IMR-90 (cell line): ENCODE results near the gene JMJD1C. TPM values are rescaled to one million over a fixed set of nuclear protein-coding genes. Genes with fewer than 3 reads are reported as not detected.

Source experiments
- ATAC-seq: fragments of 200-7000 bp; cut with Tn5 transposase; 2 replicates; pipeline ENCODE4 v1.9.1; 2020; ENCODE audit warnings: low read depth, mild to moderate bottlenecking, moderate library complexity
- BruUV-seq: library from RNA; stranded (reverse); fragments of 400-500 nt; replicated peaks from 2 replicates; lab custom pipeline; 2021; lab: Mats Ljungman, UMichigan
- CTCF ChIA-PET: fragments of 300-600 bp; formaldehyde crosslinking; extraction: SDS; loops from one replicate; lab custom pipeline; 2021; ENCODE audit warnings: antibody characterized with exemption; lab: Yijun Ruan, JAX
- POLR2A ChIA-PET: fragments of 300-600 bp; sonication (Branson Sonifier 250); formaldehyde crosslinking; loops from one replicate; lab custom pipeline; 2022; ENCODE audit warnings: antibody characterized with exemption; ENCODE audit not compliant: unreplicated experiment; lab: Charles Lee
- DNase-seq: peaks from one replicate; pipeline ENCODE4 v3.0.0; 2013
- H2AFZ ChIP-seq: replicated peaks from 2 replicates; pipeline ENCODE3; 2013; ENCODE audit warnings: low read length, mild to moderate bottlenecking; ENCODE audit not compliant: poor library complexity
- H2AK5ac ChIP-seq: 2 replicates; pipeline ENCODE4 v1.6.1; 2013; ENCODE audit warnings: low read depth, low read length, inconsistent platforms
- H2AK9ac ChIP-seq: replicated peaks from 2 replicates; pipeline ENCODE3; 2013; ENCODE audit warnings: mild to moderate bottlenecking, low read depth, low read length, moderate library complexity; ENCODE audit not compliant: poor library complexity
- H2BK120ac ChIP-seq: 2 replicates; pipeline ENCODE4 v1.6.1; 2013; ENCODE audit warnings: low read depth, low read length, inconsistent platforms
- H2BK15ac ChIP-seq: 3 replicates; pipeline ENCODE4 v1.6.1; 2013; ENCODE audit warnings: low read depth, low read length, inconsistent platforms
- H2BK20ac ChIP-seq: 2 replicates; pipeline ENCODE4 v1.6.1; 2013; ENCODE audit warnings: low read depth, mild to moderate bottlenecking, inconsistent platforms, low read length, moderate library complexity
- H2BK5ac ChIP-seq: 2 replicates; pipeline ENCODE4 v1.6.1; 2013; ENCODE audit warnings: mild to moderate bottlenecking, low read depth, low read length, inconsistent platforms; ENCODE audit not compliant: poor library complexity, severe bottlenecking
- H3K14ac ChIP-seq: replicated peaks from 2 replicates; pipeline ENCODE4 v1.6.1; 2013; ENCODE audit warnings: low read depth, low read length, inconsistent platforms
- H3K18ac ChIP-seq: 2 replicates; pipeline ENCODE4 v1.6.1; 2013; ENCODE audit warnings: low read depth, low read length, control low read depth
- H3K23ac ChIP-seq: 2 replicates; pipeline ENCODE4 v1.6.1; 2013; ENCODE audit warnings: low read depth, low read length, inconsistent platforms
- H3K27ac ChIP-seq: 2 replicates; pipeline ENCODE4 v1.5.1; 2013; ENCODE audit warnings: mild to moderate bottlenecking, control low read depth, low read length; ENCODE audit not compliant: insufficient read depth
- H3K27me3 ChIP-seq: 2 replicates; pipeline ENCODE4 v1.6.1; 2013; ENCODE audit warnings: low read length; ENCODE audit not compliant: control insufficient read depth, insufficient read depth
- H3K36me3 ChIP-seq: 2 replicates; pipeline ENCODE4 v1.6.1; 2013; ENCODE audit warnings: low read length, mixed read lengths; ENCODE audit not compliant: control insufficient read depth, insufficient read depth
- H3K4ac ChIP-seq: 2 replicates; pipeline ENCODE4 v1.6.1; 2013; ENCODE audit warnings: low read depth, low read length, inconsistent platforms
- H3K4me1 ChIP-seq: 2 replicates; pipeline ENCODE4 v1.6.1; 2013; ENCODE audit warnings: low read length, mixed read lengths; ENCODE audit not compliant: control insufficient read depth, insufficient read depth
- H3K4me2 ChIP-seq: 2 replicates; pipeline ENCODE4 v1.6.1; 2013; ENCODE audit warnings: low read depth, mild to moderate bottlenecking, control low read depth, low read length, moderate library complexity
- H3K4me3 ChIP-seq: 2 replicates; pipeline ENCODE4 v1.5.1; 2013; ENCODE audit warnings: low read depth, mild to moderate bottlenecking, control low read depth, low read length, moderate library complexity; ENCODE audit not compliant: insufficient read depth
- H3K56ac ChIP-seq: 2 replicates; pipeline ENCODE4 v1.6.1; 2013; ENCODE audit warnings: low read length, inconsistent platforms; ENCODE audit not compliant: insufficient read depth; ENCODE audit errors: extremely low read depth
- H3K79me1 ChIP-seq, 2 experiments: 2 replicates each; pipeline ENCODE4 v1.6.1; 2013; ENCODE audit warnings: low read length in 2 of 2, inconsistent platforms in 1 of 2, low read depth in 1 of 2
- H3K9ac ChIP-seq: 2 replicates; pipeline ENCODE4 v1.6.1; 2013; ENCODE audit warnings: low read depth, low read length, control low read depth
- H3K9me1 ChIP-seq: 2 replicates; pipeline ENCODE4 v1.6.1; 2013; ENCODE audit warnings: low read length, inconsistent platforms; ENCODE audit not compliant: insufficient read depth
- H3K9me3 ChIP-seq: 2 replicates; pipeline ENCODE4 v1.6.1; 2013; ENCODE audit warnings: low read length; ENCODE audit not compliant: control insufficient read depth, insufficient read depth
- H4K20me1 ChIP-seq: 2 replicates; pipeline ENCODE4 v1.6.1; 2013; ENCODE audit warnings: low read length, inconsistent platforms; ENCODE audit not compliant: insufficient read depth
- H4K5ac ChIP-seq: 2 replicates; pipeline ENCODE4 v1.6.1; 2013; ENCODE audit warnings: mild to moderate bottlenecking, low read depth, low read length, control low read depth
- H4K8ac ChIP-seq, 2 experiments: 2 replicates each; pipeline ENCODE4 v1.6.1; 2013; ENCODE audit warnings: low read depth in 2 of 2, low read length in 2 of 2, control low read depth in 1 of 2, inconsistent platforms in 1 of 2
- H4K91ac ChIP-seq: 2 replicates; pipeline ENCODE4 v1.6.1; 2013; ENCODE audit warnings: low read depth, low read length, inconsistent platforms; ENCODE audit not compliant: insufficient read depth
- CEBPB ChIP-seq: IDR thresholded peaks from 2 replicates; pipeline ENCODE4 v1.6.1; 2012; ENCODE audit warnings: low read depth, low read length, improper control_type of control experiment
- CHD1 ChIP-seq: IDR thresholded peaks from 2 replicates; pipeline ENCODE4 v1.6.1; 2012; ENCODE audit warnings: low read depth, low read length, improper control_type of control experiment
- MAFK ChIP-seq: IDR thresholded peaks from 2 replicates; pipeline ENCODE4 v1.6.1; 2012; ENCODE audit warnings: low read depth, low read length, improper control_type of control experiment
- MAZ ChIP-seq: IDR thresholded peaks from 2 replicates; pipeline ENCODE4 v1.6.1; 2012; ENCODE audit warnings: low read depth, mild to moderate bottlenecking, low read length, improper control_type of control experiment, moderate library complexity, borderline replicate concordance
- MXI1 ChIP-seq: IDR thresholded peaks from 2 replicates; pipeline ENCODE4 v1.6.1; 2012; ENCODE audit warnings: low read depth, mild to moderate bottlenecking, low read length, moderate library complexity, borderline replicate concordance
- NFE2L2 ChIP-seq: fragments of 150-350 bp; IDR thresholded peaks from 2 replicates; pipeline ENCODE4 v1.6.1; 2016; ENCODE audit warnings: low read depth, mild to moderate bottlenecking, low read length
- POLR2A ChIP-seq: IDR thresholded peaks from 2 replicates; pipeline ENCODE4 v1.6.1; 2012; ENCODE audit warnings: mild to moderate bottlenecking, low read depth, low read length
- RCOR1 ChIP-seq: IDR thresholded peaks from 2 replicates; pipeline ENCODE4 v1.6.1; 2012; ENCODE audit warnings: mild to moderate bottlenecking, low read length, improper control_type of control experiment; ENCODE audit not compliant: insufficient replicate concordance
- RFX5 ChIP-seq: IDR thresholded peaks from 2 replicates; pipeline ENCODE4 v1.8.0; 2012; ENCODE audit warnings: low read depth, mild to moderate bottlenecking, low read length, moderate library complexity
- SMC3 ChIP-seq: fragments of 150-350 bp; IDR thresholded peaks from 2 replicates; pipeline ENCODE4 v1.6.1; 2016; ENCODE audit warnings: low read depth, mild to moderate bottlenecking, antibody characterized with exemption, low read length, moderate library complexity
- WGBS, 2 experiments: methylation state at CpG; one replicate each; pipeline versions ENCODE4 v1.1.5 to v1.1.7; 2013; ENCODE audit warnings: missing lambda C conversion rate in 2 of 2; ENCODE audit not compliant: insufficient read length in 1 of 2; ENCODE audit errors: extremely low coverage in 2 of 2; 5-methylcytosine and 5-hydroxymethylcytosine counted together
- dilution Hi-C: fragments of 300-500 bp; cut with HindIII; formaldehyde crosslinking; loops from one replicate; pipeline ENCODE4 v1.14.3; 2018; ENCODE audit warnings: low sequenced_read_pairs; ENCODE audit not compliant: unreplicated experiment
- in situ Hi-C: fragments of 300-500 bp; cut with MboI; formaldehyde crosslinking; loops from 3 replicates; pipeline ENCODE4 v1.14.3; 2019; ENCODE audit warnings: low sequenced_read_pairs, inconsistent platforms, mixed read lengths
- intact Hi-C: fragments of 100-400 bp; cut with micrococcal nuclease; formaldehyde crosslinking; loops from 2 replicates; pipeline ENCODE4 v1.10.0; 2022
- polyA plus RNA-seq, 3 experiments: library from polyadenylated mRNA; depleted of rRNA; stranded (reverse); fragments of >200 nt; gene quantifications; 2 replicates each; pipeline ENCODE4 v1.2.3, GENCODE V29; 2012; ENCODE audit warnings: low replicate concordance in 1 of 3
- total RNA-seq: library from RNA; depleted of rRNA; stranded (reverse); fragments of >200 nt; gene quantifications from 2 replicates; pipeline ENCODE4 v1.2.3, GENCODE V29; 2012
- TF ChIP-seq, protein P1 (sequence below): fragments of 150-350 bp; IDR thresholded peaks from 2 replicates; pipeline ENCODE4 v1.6.1; 2016; ENCODE audit warnings: low read depth, mild to moderate bottlenecking, low read length, moderate library complexity, borderline replicate concordance
- TF ChIP-seq, protein P2 (sequence below): fragments of 150-350 bp; IDR thresholded peaks from 2 replicates; pipeline ENCODE4 v1.6.1; 2017; ENCODE audit warnings: mild to moderate bottlenecking, antibody characterized with exemption, low read length, low read depth
- TF ChIP-seq, protein P3 (sequence below): conservative IDR thresholded peaks from 2 replicates; pipeline ENCODE4 v1.5.1; 2012; ENCODE audit warnings: mild to moderate bottlenecking, low read depth, low read length, improper control_type of control experiment

JMJD1C gene
- total and polyA plus RNA-seq, 2 of the 4 experiments (the other 2 are of a cell fraction) = 15.6 to 96.8 TPM

DNA sequence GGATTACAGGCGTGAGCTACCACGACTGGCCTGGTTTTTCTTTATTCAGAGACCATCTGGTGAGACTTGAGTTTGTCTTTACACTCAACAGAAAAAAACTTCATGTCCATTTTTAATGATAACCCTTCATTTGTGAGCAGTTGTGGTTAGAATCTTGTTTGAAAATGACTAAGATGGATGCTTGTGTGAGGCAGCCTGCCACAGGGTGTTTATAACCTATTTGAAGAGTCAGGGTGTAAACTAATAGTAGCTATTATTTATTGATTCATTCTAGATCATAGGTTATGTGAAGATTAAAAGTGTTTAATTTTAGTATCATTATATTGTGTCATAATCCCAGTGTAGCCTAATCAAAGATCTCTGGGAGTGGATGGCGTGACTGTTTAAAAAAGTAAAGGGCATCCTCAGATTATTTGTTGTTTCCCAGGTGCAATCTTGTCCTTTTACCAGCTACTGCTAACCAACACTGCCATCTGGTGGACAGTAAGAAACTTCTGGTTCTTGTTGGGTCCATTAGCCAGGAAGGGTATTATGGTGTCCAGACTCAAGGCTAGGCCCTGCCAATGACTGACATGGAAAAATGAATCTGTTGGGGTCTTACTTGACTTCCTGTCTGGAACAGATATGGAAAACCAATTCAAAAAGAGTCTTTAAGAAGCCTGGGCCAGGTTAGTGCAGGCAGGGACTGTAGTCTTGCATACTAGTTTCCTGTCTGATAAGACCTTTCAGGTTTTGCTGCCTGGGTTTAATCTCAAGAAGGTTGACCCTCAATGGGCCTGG, 307.7 kb downstream of the JMJD1C start:
- H3K36me3 ChIP-seq = peaks cover 7% of the 10 kb centered on the region
- BruUV-seq = no TSS peak
- intact Hi-C loops = loop anchor here (1.0 to 5.0 kb wide), 7 partner anchors 76 to 719 kb away; partner anchors contain the start of genes ADO and EGR2
- no peak overlapping the region for H3K56ac ChIP-seq
- no peak overlapping the region for H4K5ac ChIP-seq
- dilution Hi-C loops = loop anchor here (25.0 kb wide), 2 partner anchors 546 to 554 kb away; no protein-coding TSS in a partner anchor
- H4K20me1 ChIP-seq = peaks cover 28% of the 10 kb centered on the region; the same call in 1 of the 2 replicates
- H2AFZ ChIP-seq = no peak overlapping the region
- no peak overlapping the region for H3K4me3 ChIP-seq
- no peak overlapping the region for H3K14ac ChIP-seq
- peak; percentile 77 for ATAC-seq
- H4K8ac ChIP-seq = no peak overlapping the region
- no peak overlapping the region for H2BK120ac ChIP-seq
- in situ Hi-C loops = loop anchor here (10.0 kb wide), 3 partner anchors 343 to 723 kb away; partner anchors contain the start of gene EGR2
- peak; percentile 95 for DNase-seq
- H2BK20ac ChIP-seq = no peak overlapping the region
- H3K4ac ChIP-seq = no peak overlapping the region
- no peak overlapping the region for H2BK5ac ChIP-seq
- ChIA-PET CTCF (interaction anchor here (0.8 to 1.6 kb wide), 9 partner anchors 9 to 574 kb away, joined by 3 to 8 read pairs (median 4); no protein-coding TSS in a partner anchor), POLR2A (interaction anchor here (0.6 kb wide), 1 partner anchor 1034 kb away, joined by 4 read pairs; no protein-coding TSS in a partner anchor)
- no CpG with 5 or more reads among the region's 3 CpGs for WGBS, 2 experiments
- H3K9me3 ChIP-seq = no peaks in the 10 kb centered on the region
- no peak overlapping the region for H2AK9ac ChIP-seq
- H3K79me1 ChIP-seq = peaks cover 11 to 26% of the 10 kb centered on the region in 2 experiments; a peak in 3 of 4 replicates
- H3K9ac ChIP-seq = no peak overlapping the region
- no peaks in the 10 kb centered on the region; the same call in 1 of the 2 replicates for H3K9me1 ChIP-seq
- no peak overlapping the region for H3K23ac ChIP-seq
- peaks cover 2% of the 10 kb centered on the region; the same call in 1 of the 2 replicates for H3K4me1 ChIP-seq
- H2AK5ac ChIP-seq = no peak overlapping the region
- H3K18ac ChIP-seq = no peak overlapping the region
- H3K27ac ChIP-seq = no peak overlapping the region
- no peak overlapping the region for H4K91ac ChIP-seq
- H3K27me3 ChIP-seq = no peaks in the 10 kb centered on the region
- H3K4me2 ChIP-seq = no peak overlapping the region
- no peak overlapping the region for H2BK15ac ChIP-seq
- TF ChIP-seq RCOR1 (no peak), CEBPB (no peak), MAFK (no peak), RFX5 (no peak), SMC3 (peak; percentile 87), MXI1 (no peak), NFE2L2 (no peak), POLR2A (no peak), MAZ (no peak), CHD1 (no peak)
- TF ChIP-seq, protein P1, sequence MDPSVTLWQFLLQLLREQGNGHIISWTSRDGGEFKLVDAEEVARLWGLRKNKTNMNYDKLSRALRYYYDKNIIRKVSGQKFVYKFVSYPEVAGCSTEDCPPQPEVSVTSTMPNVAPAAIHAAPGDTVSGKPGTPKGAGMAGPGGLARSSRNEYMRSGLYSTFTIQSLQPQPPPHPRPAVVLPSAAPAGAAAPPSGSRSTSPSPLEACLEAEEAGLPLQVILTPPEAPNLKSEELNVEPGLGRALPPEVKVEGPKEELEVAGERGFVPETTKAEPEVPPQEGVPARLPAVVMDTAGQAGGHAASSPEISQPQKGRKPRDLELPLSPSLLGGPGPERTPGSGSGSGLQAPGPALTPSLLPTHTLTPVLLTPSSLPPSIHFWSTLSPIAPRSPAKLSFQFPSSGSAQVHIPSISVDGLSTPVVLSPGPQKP = no peak
- TF ChIP-seq, protein P2, sequence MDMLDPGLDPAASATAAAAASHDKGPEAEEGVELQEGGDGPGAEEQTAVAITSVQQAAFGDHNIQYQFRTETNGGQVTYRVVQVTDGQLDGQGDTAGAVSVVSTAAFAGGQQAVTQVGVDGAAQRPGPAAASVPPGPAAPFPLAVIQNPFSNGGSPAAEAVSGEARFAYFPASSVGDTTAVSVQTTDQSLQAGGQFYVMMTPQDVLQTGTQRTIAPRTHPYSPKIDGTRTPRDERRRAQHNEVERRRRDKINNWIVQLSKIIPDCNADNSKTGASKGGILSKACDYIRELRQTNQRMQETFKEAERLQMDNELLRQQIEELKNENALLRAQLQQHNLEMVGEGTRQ = no peak
- TF ChIP-seq, protein P3, sequence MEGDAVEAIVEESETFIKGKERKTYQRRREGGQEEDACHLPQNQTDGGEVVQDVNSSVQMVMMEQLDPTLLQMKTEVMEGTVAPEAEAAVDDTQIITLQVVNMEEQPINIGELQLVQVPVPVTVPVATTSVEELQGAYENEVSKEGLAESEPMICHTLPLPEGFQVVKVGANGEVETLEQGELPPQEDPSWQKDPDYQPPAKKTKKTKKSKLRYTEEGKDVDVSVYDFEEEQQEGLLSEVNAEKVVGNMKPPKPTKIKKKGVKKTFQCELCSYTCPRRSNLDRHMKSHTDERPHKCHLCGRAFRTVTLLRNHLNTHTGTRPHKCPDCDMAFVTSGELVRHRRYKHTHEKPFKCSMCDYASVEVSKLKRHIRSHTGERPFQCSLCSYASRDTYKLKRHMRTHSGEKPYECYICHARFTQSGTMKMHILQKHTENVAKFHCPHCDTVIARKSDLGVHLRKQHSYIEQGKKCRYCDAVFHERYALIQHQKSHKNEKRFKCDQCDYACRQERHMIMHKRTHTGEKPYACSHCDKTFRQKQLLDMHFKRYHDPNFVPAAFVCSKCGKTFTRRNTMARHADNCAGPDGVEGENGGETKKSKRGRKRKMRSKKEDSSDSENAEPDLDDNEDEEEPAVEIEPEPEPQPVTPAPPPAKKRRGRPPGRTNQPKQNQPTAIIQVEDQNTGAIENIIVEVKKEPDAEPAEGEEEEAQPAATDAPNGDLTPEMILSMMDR = peak; percentile 78
